Measurements from ENCODE around the gene C5orf52.
"Not testable (repeated sequence)": the region's sequence is repeated elsewhere in the genome, so short reads cannot be mapped to it uniquely, and the experiment has no call there.

Gene C5orf52

GRCh38 chr5:157677931-157678330 lies 6.6 kb downstream of the C5orf52 start:
- no peak for DNase-seq (ENCODE audit: low read depth in 2 of 2)

- DNase-seq (ENCODE audit: low read depth in 2 of 2) = no peak
Observed at GRCh38 chr5:157679801-157680200, 8.5 kb downstream of the C5orf52 start.

GRCh38 chr5:157680239-157680638 lies 8.9 kb downstream of the C5orf52 start:
- no peak for DNase-seq (ENCODE audit: low read depth in 2 of 2)

GRCh38 chr5:157681048-157681447 lies 9.7 kb downstream of the C5orf52 start:
- no peak for DNase-seq (ENCODE audit: low read depth in 2 of 2)

GRCh38 chr5:157682257-157682656 lies 10.9 kb downstream of the C5orf52 start:
- no peak for DNase-seq (ENCODE audit: low read depth in 2 of 2)

GRCh38 chr5:157686276-157687197 lies 15.2 kb downstream of the C5orf52 start:
- DNase-seq (ENCODE audit: low read depth in 2 of 2) = not testable (repeated sequence)

GRCh38 chr5:157687198-157687554 lies 15.8 kb downstream of the C5orf52 start:
- DNase-seq (ENCODE audit: low read depth in 2 of 2) = no peak

- no peak for DNase-seq (ENCODE audit: low read depth in 2 of 2)
Observed at GRCh38 chr5:157689942-157690689, 18.8 kb downstream of the C5orf52 start.

- DNase-seq (ENCODE audit: low read depth in 2 of 2) = no peak
Observed at GRCh38 chr5:157690690-157691433, 19.5 kb downstream of the C5orf52 start.

- not testable (repeated sequence) for DNase-seq (ENCODE audit: low read depth in 2 of 2)
Observed at GRCh38 chr5:157693816-157694215, 22.5 kb downstream of the C5orf52 start.

GRCh38 chr5:157696154-157696553 lies 24.8 kb downstream of the C5orf52 start:
- not testable (repeated sequence) for DNase-seq (ENCODE audit: low read depth in 2 of 2)

GRCh38 chr5:157698674-157699073 lies 27.3 kb downstream of the C5orf52 start:
- not testable (repeated sequence) for DNase-seq (ENCODE audit: low read depth in 2 of 2)

GRCh38 chr5:157703736-157704135 lies 32.4 kb downstream of the C5orf52 start:
- DNase-seq (ENCODE audit: low read depth in 2 of 2) = no peak

GRCh38 chr5:157708866-157709265 lies 37.5 kb downstream of the C5orf52 start:
- no peak for DNase-seq (ENCODE audit: low read depth in 2 of 2)

- DNase-seq (ENCODE audit: low read depth in 2 of 2) = no peak
Observed at GRCh38 chr5:157709346-157709745, 38.0 kb downstream of the C5orf52 start.

- no peak for DNase-seq (ENCODE audit: low read depth in 2 of 2)
Observed at GRCh38 chr5:157710431-157710830, 39.1 kb downstream of the C5orf52 start.

GRCh38 chr5:157710882-157711281 lies 39.5 kb downstream of the C5orf52 start:
- no peak for DNase-seq (ENCODE audit: low read depth in 2 of 2)

- DNase-seq (ENCODE audit: low read depth in 2 of 2) = no peak
Observed at GRCh38 chr5:157713830-157714595, 42.7 kb downstream of the C5orf52 start.

GRCh38 chr5:157714596-157714864 lies 43.2 kb downstream of the C5orf52 start:
- no peak for DNase-seq (ENCODE audit: low read depth in 2 of 2)

- DNase-seq (ENCODE audit: low read depth in 2 of 2) = no peak
Observed at GRCh38 chr5:157718519-157718918, 47.2 kb downstream of the C5orf52 start.

GRCh38 chr5:157719245-157719644 lies 47.9 kb downstream of the C5orf52 start:
- no peak for DNase-seq (ENCODE audit: low read depth in 2 of 2)

- DNase-seq (ENCODE audit: low read depth in 2 of 2) = no peak
Observed at GRCh38 chr5:157721159-157721558, 49.8 kb downstream of the C5orf52 start.
